H1 (cell line): Measurements from ENCODE around the gene IGFBP1. TPM values are rescaled to one million over a fixed set of nuclear protein-coding genes. Genes with fewer than 3 reads are reported as not detected.

ENCODE experiments used
- CTCF ChIA-PET: fragments of 300-600 bp; sonication (Branson Sonifier 250); formaldehyde crosslinking; loops from one replicate; lab custom pipeline; 2021; ENCODE audit not compliant: partially characterized antibody; lab: Charles Lee
- POLR2A ChIA-PET: fragments of 300-600 bp; sonication (Branson Sonifier 250); formaldehyde crosslinking; loops from one replicate; lab custom pipeline; 2021; ENCODE audit warnings: inconsistent platforms; ENCODE audit not compliant: partially characterized antibody; lab: Charles Lee
- DNase-seq, 2 experiments: peaks; one replicate each; pipeline versions ENCODE4 v3.0.0 to v3.0.0-alpha.2; 2010 to 2022; ENCODE audit warnings: low spot score in 2 of 2, low read depth in 1 of 2, mixed read lengths in 1 of 2
- FAIRE-seq: peaks from 2 replicates; lab custom pipeline; 2011; peaks lifted over from hg19 to GRCh38; lab: Jason Lieb, UNC
- H2AFZ ChIP-seq: 2 replicates; pipeline ENCODE4 v1.8.1; 2012; ENCODE audit warnings: low read length, inconsistent platforms
- H2AK5ac ChIP-seq: 2 replicates; pipeline ENCODE4 v1.6.1; 2013; ENCODE audit warnings: low read depth, low read length
- H2BK120ac ChIP-seq: replicated peaks from 2 replicates; pipeline ENCODE3; 2013; ENCODE audit warnings: low read depth, low read length, inconsistent platforms
- H2BK12ac ChIP-seq: 2 replicates; pipeline ENCODE4 v1.6.1; 2013; ENCODE audit warnings: low read depth, low read length
- H2BK15ac ChIP-seq: 2 replicates; pipeline ENCODE4 v1.6.1; 2013; ENCODE audit warnings: low read length
- H2BK20ac ChIP-seq: 2 replicates; pipeline ENCODE4 v1.6.1; 2013; ENCODE audit warnings: low read length
- H2BK5ac ChIP-seq: 2 replicates; pipeline ENCODE4 v1.6.1; 2013; ENCODE audit warnings: low read depth, low read length
- H3K14ac ChIP-seq: 2 replicates; pipeline ENCODE4 v1.6.1; 2013; ENCODE audit warnings: inconsistent platforms; ENCODE audit not compliant: insufficient read length
- H3K18ac ChIP-seq: 2 replicates; pipeline ENCODE4 v1.6.1; 2013; ENCODE audit warnings: low read length; ENCODE audit errors: extremely low read depth
- H3K23ac ChIP-seq: 2 replicates; pipeline ENCODE4 v1.6.1; 2013; ENCODE audit warnings: inconsistent platforms; ENCODE audit not compliant: insufficient read length
- H3K23me2 ChIP-seq: 2 replicates; pipeline ENCODE4 v1.6.1; 2013; ENCODE audit warnings: low read depth, low read length
- H3K27ac ChIP-seq: 2 replicates; pipeline ENCODE4 v1.6.1; 2011; ENCODE audit warnings: low read depth, low read length, inconsistent platforms
- H3K27me3 ChIP-seq, 4 experiments: replicated peaks in 1 of 4; 1 replicate in 1 of 4; 2 replicates in 3 of 4; pipeline versions ENCODE4 v1.6.1 to v1.8.1; 2011 to 2013; ENCODE audit warnings: low read length in 3 of 4, mild to moderate bottlenecking in 3 of 4, inconsistent platforms in 2 of 4, mixed read lengths in 2 of 4, moderate library complexity in 1 of 4; ENCODE audit not compliant: control insufficient read depth in 3 of 4, insufficient read depth in 3 of 4; ENCODE audit errors: extremely low read depth in 1 of 4
- H3K36me3 ChIP-seq, 4 experiments: 2 replicates each; pipeline versions ENCODE4 v1.6.1 to v1.8.1; 2011 to 2013; ENCODE audit warnings: mild to moderate bottlenecking in 4 of 4, low read length in 3 of 4, moderate library complexity in 2 of 4, control low read depth in 1 of 4, inconsistent platforms in 1 of 4; ENCODE audit not compliant: insufficient read depth in 4 of 4, control insufficient read depth in 2 of 4
- H3K4ac ChIP-seq: replicated peaks from 2 replicates; pipeline ENCODE3; 2013; ENCODE audit warnings: low read length, low read depth, mixed read lengths, inconsistent platforms; ENCODE audit not compliant: insufficient read length
- H3K4me1 ChIP-seq, 4 experiments: replicated peaks in 1 of 4; 1 replicate in 1 of 4; 2 replicates in 3 of 4; pipeline versions ENCODE4 v1.6.1 to v1.8.1; 2011 to 2013; ENCODE audit warnings: low read length in 3 of 4, inconsistent platforms in 2 of 4, mixed read lengths in 1 of 4; ENCODE audit not compliant: insufficient read depth in 4 of 4, control insufficient read depth in 3 of 4
- H3K4me2 ChIP-seq, 2 experiments: 2 replicates each; pipeline versions ENCODE4 v1.6.1 to v1.8.1; 2011 to 2013; ENCODE audit warnings: low read depth in 2 of 2, low read length in 2 of 2, control low read depth in 1 of 2, inconsistent platforms in 1 of 2, mild to moderate bottlenecking in 1 of 2; ENCODE audit not compliant: insufficient read depth in 1 of 2
- H3K4me3 ChIP-seq, 4 experiments: fragments of 200-600, 300-600 bp in 1 of 4; sonication (generic), shearing (Covaris generic), sonication (Bioruptor Twin) in 1 of 4; 2 replicates each; pipeline versions ENCODE4 v1.5.1 to v1.8.1; 2011 to 2016; ENCODE audit warnings: low read length in 4 of 4, low read depth in 3 of 4, control low read depth in 2 of 4, inconsistent platforms in 2 of 4, mild to moderate bottlenecking in 2 of 4, mixed read lengths in 1 of 4, moderate library complexity in 1 of 4; ENCODE audit not compliant: insufficient read depth in 2 of 4; ENCODE audit errors: extremely low read depth in 1 of 4
- H3K56ac ChIP-seq: replicated peaks from 2 replicates; pipeline ENCODE3; 2013; ENCODE audit warnings: low read depth, mild to moderate bottlenecking, mixed read lengths, low read length, inconsistent platforms; ENCODE audit not compliant: insufficient read length
- H3K79me1 ChIP-seq: 2 replicates; pipeline ENCODE4 v1.6.1; 2013; ENCODE audit warnings: low read depth, low read length, control low read depth
- H3K79me2 ChIP-seq, 2 experiments: 2 replicates each; pipeline versions ENCODE4 v1.6.1 to v1.8.1; 2012 to 2013; ENCODE audit warnings: low read length in 2 of 2, mild to moderate bottlenecking in 2 of 2, inconsistent platforms in 1 of 2; ENCODE audit not compliant: insufficient read depth in 2 of 2, control insufficient read depth in 1 of 2
- H3K9ac ChIP-seq, 4 experiments: replicated peaks in 1 of 4; 1 replicate in 1 of 4; 2 replicates in 3 of 4; pipeline versions ENCODE4 v1.6.1 to v1.8.1; 2011 to 2013; ENCODE audit warnings: low read depth in 3 of 4, low read length in 3 of 4, control low read depth in 2 of 4, mild to moderate bottlenecking in 2 of 4, moderate library complexity in 2 of 4, inconsistent platforms in 1 of 4; ENCODE audit errors: extremely low read depth in 1 of 4
- H3K9me3 ChIP-seq, 2 experiments: 2 replicates each; pipeline versions ENCODE4 v1.6.1 to v1.8.1; 2012 to 2013; ENCODE audit warnings: mild to moderate bottlenecking in 2 of 2, moderate library complexity in 2 of 2, control low read depth in 1 of 2, inconsistent platforms in 1 of 2, low read depth in 1 of 2, low read length in 1 of 2, mixed read lengths in 1 of 2; ENCODE audit not compliant: insufficient read depth in 2 of 2
- H4K20me1 ChIP-seq, 2 experiments: replicated peaks in 1 of 2; 2 replicates each; pipeline versions ENCODE3 to v1.8.1; 2011 to 2013; ENCODE audit warnings: inconsistent platforms in 2 of 2, low read length in 2 of 2, mild to moderate bottlenecking in 1 of 2; ENCODE audit not compliant: insufficient read depth in 2 of 2, control insufficient read depth in 1 of 2
- H4K5ac ChIP-seq: 2 replicates; pipeline ENCODE4 v1.6.1; 2013; ENCODE audit warnings: low read length, low read depth, mixed read lengths, inconsistent platforms; ENCODE audit not compliant: insufficient read length
- H4K8ac ChIP-seq: 2 replicates; pipeline ENCODE4 v1.8.0; 2013; ENCODE audit warnings: mild to moderate bottlenecking, moderate library complexity, low read length, inconsistent platforms; ENCODE audit not compliant: insufficient read depth; ENCODE audit errors: extremely low read depth
- H4K91ac ChIP-seq: replicated peaks from 2 replicates; pipeline ENCODE3; 2013; ENCODE audit warnings: low read length, mixed read lengths, inconsistent platforms; ENCODE audit not compliant: insufficient read length
- CHD2 ChIP-seq: IDR thresholded peaks from 2 replicates; pipeline ENCODE4 v1.6.1; 2012; ENCODE audit warnings: low read length, improper control_type of control experiment
- FOSL1 ChIP-seq: IDR thresholded peaks from 2 replicates; pipeline ENCODE4 v1.6.1; 2011; ENCODE audit warnings: mild to moderate bottlenecking, low read depth, low read length, moderate library complexity; ENCODE audit not compliant: insufficient read depth
- GABPA ChIP-seq: IDR thresholded peaks from 2 replicates; pipeline ENCODE4 v1.6.1; 2011; ENCODE audit warnings: mild to moderate bottlenecking, low read length, moderate library complexity, borderline replicate concordance; ENCODE audit not compliant: insufficient read depth
- RBBP5 ChIP-seq: IDR thresholded peaks from 2 replicates; pipeline ENCODE4 v1.7.1; 2012; ENCODE audit warnings: low read depth, mild to moderate bottlenecking, inconsistent platforms, low read length, moderate library complexity, borderline replicate concordance
- SP2 ChIP-seq: IDR thresholded peaks from 2 replicates; pipeline ENCODE4 v1.6.1; 2012; ENCODE audit warnings: mild to moderate bottlenecking, low read length, inconsistent platforms
- WGBS, 2 experiments: shearing (Covaris generic) in 1 of 2; methylation state at CpG; one replicate each; pipeline versions ENCODE4 v1.1.6 to v1.1.7; 2013 to 2015; ENCODE audit warnings: low lambda C conversion rate in 2 of 2, mixed read lengths in 2 of 2, inconsistent platforms in 1 of 2, low coverage in 1 of 2, missing lambda C conversion rate in 1 of 2; ENCODE audit not compliant: insufficient replicate concordance in 2 of 2, insufficient coverage in 1 of 2, insufficient read length in 1 of 2; ENCODE audit errors: extremely low coverage in 1 of 2, missing lambda C conversion rate in 1 of 2; 5-methylcytosine and 5-hydroxymethylcytosine counted together
- polyA plus RNA-seq, 7 experiments: library from polyadenylated mRNA; depleted of rRNA in 3 of 7; stranded (reverse) in 5 of 7; unstranded in 2 of 7; fragments of >200 nt in 5 of 7; fragments of 200-250 nt in 2 of 7; gene quantifications; 1 replicate in 5 of 7; 2 replicates in 1 of 7; 4 replicates in 1 of 7; pipeline versions ENCODE4 v1.2.1 to v1.2.3, GENCODE V29; 2011 to 2013; ENCODE audit warnings: missing spikeins in 2 of 7, mixed read lengths in 2 of 7
- total RNA-seq: library from RNA; stranded (reverse); fragmentation: NEBNext Ultra II Directional; extraction: Animal tissue kit (Norgen Biotek cat#: 25700); gene quantifications from 2 replicates; pipeline ENCODE4 v1.2.1, GENCODE V29; 2021

IGFBP1 gene
- total and polyA plus RNA-seq, 2 of the 8 experiments (the other 6 are each of a cell fraction or from before 2014, with no cell fraction given): not detected

- no peak overlapping the region for H3K56ac ChIP-seq
- H2BK12ac ChIP-seq: no peak overlapping the region
- no peak overlapping the region for H2BK15ac ChIP-seq
- peaks cover 2% of the 10 kb centered on the region in 2 experiments for H4K20me1 ChIP-seq
- no peak overlapping the region for H3K14ac ChIP-seq
- no peak overlapping the region for H2BK5ac ChIP-seq
- H2BK120ac ChIP-seq: no peak overlapping the region
- no peaks in the 10 kb centered on the region for H3K9me3 ChIP-seq
- no peak overlapping the region for H3K4ac ChIP-seq
- no peak overlapping the region for H3K23ac ChIP-seq
- no peak overlapping the region for H3K9ac ChIP-seq
- H3K36me3 ChIP-seq: peaks cover 0 to 6% (median 2%) of the 10 kb centered on the region in 4 experiments; a peak in 5 of 8 replicates
- no peak overlapping the region for H3K4me3 ChIP-seq
- no peak overlapping the region for H2AFZ ChIP-seq
- no peak overlapping the region; the same call in 1 of the 2 replicates for H4K8ac ChIP-seq
- ChIA-PET CTCF (interaction anchor here (0.7 to 15.3 kb wide), 19 partner anchors 10 to 1268 kb away, joined by 3 to 242 read pairs (median 8); partner anchors contain the start of gene IGFBP1), POLR2A (no interaction called here)
- no peak overlapping the region for H3K4me2 ChIP-seq
- no peak overlapping the region for H4K91ac ChIP-seq
- H3K27ac ChIP-seq: no peak overlapping the region
- H2BK20ac ChIP-seq: no peak overlapping the region
- TF ChIP-seq GABPA (no peak), SP2 (no peak), CHD2 (no peak), RBBP5 (no peak), FOSL1 (no peak)
- DNase-seq (no peak), FAIRE-seq (no peak)
- no peak overlapping the region for H3K18ac ChIP-seq
- H3K23me2 ChIP-seq: peaks cover 14% of the 10 kb centered on the region
- no peaks in the 10 kb centered on the region for H3K79me1 ChIP-seq
- peaks cover 14 to 48% (median 37%) of the 10 kb centered on the region in 4 experiments for H3K27me3 ChIP-seq
- H3K4me1 ChIP-seq: peaks cover 6 to 19% (median 7%) of the 10 kb centered on the region in 4 experiments; a peak in 6 of 7 replicates
- H2AK5ac ChIP-seq: no peak overlapping the region
- H4K5ac ChIP-seq: no peak overlapping the region
- 91% methylated on average over 2 of the region's 2 CpGs; no CpG with 5 or more reads in 1 of the 2 experiments for WGBS, 2 experiments
- no peaks in the 10 kb centered on the region for H3K79me2 ChIP-seq
These were observed 30.3 kb downstream of the IGFBP1 start for GRCh38 chr7:45918556-45918955.
